DMS114 treated with DMSO at 0.1 percent for 48 hours (cell line): ENCODE measurements around the gene CBLL2.
"Not testable (repeated sequence)": the region's sequence is repeated elsewhere in the genome, so short reads cannot be mapped to it uniquely, and the experiment has no call there.

Source experiments
- DNase-seq: peaks from one replicate; lab custom pipeline; 2025; ENCODE audit not compliant: unreplicated experiment; lab: John Stamatoyannopoulos, UW

Gene CBLL2, protein sequence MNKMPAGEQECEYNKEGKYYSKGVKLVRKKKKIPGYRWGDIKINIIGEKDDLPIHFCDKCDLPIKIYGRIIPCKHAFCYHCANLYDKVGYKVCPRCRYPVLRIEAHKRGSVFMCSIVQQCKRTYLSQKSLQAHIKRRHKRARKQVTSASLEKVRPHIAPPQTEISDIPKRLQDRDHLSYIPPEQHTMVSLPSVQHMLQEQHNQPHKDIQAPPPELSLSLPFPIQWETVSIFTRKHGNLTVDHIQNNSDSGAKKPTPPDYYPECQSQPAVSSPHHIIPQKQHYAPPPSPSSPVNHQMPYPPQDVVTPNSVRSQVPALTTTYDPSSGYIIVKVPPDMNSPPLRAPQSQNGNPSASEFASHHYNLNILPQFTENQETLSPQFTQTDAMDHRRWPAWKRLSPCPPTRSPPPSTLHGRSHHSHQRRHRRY

DNA sequence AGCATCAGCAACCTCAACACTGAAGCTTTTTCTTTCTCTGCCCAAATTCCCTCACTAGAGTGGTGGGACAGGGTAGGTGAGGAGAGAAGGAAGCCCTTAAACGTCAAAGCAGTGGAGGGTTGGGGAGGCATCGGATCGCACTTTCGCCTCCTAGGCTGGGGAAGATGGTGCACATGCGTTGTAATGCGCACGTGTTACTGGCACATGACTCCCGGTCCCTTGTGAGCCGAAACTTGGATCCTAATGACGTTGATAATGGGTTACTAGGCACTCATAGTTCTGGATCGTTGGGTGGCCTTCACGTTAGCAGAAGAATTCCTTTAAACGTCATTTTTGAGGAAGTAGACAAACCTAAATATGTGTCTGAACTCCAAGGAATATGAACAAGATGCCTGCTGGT, at the start of gene CBLL2:
CBLL2 (plus strand) TSS at position 301 of the 400 bp plus-strand sequence; CDS start at position 380, 79 bp downstream.
- DNase-seq: no peak

DNA sequence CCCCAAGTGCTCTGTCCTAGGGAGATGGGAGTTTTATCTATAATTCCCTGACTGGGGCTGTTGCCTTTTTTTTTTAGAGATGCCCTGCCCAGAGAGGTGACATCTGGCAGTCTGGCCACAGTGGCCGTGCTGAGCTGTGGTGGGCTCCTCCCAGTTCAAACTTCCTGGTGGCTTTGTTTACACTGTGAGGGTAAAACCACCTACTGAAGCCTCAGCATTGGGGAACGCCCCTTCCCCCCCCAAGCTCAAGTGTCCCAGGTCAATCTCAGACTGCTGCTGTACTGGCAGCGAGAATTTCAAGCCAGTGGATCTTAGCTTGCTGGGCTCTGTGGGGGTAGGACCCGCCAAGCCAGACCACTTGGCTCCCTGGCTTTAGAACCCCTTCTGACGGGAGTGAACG, 38.3 kb upstream of the CBLL2 start:
- DNase-seq: no peak

DNA sequence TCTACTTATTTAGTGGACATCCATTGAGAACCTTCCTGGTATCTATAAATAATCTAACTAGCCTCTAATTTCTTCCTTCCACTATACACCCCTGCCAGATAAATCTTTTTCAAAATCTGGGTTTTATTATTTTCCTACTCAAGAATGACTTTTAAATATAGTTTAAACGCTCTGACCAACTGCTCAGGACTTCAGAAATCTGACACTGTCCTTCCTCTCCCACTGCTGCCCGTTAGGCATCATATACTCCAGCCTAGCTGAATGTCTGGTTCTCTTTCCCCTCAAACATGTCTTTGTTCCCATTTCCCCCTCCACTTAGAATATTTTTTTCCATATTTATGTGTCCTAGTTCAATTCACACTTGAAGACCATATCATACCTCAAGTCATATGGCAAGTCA, 35.2 kb upstream of the CBLL2 start:
- no peak for DNase-seq

DNA sequence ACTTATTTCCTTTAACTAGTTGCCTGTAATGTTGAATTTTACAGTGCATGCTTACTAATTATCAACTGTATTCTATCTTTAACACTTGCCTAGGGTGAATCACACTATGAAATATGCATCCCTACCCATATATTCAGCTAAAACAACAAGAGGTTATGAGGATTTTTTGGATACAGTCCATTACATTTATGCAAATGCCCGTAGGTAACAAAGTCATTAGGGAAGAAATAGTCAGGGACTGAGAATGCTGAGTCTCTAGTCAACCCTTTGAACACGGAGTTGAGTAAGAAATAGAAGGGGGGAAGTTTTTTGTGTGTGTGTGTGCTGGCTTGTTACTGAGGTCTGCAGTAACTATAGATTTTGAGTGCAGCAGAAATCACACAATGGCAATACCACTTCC, 26.1 kb upstream of the CBLL2 start:
- no peak for DNase-seq

DNA sequence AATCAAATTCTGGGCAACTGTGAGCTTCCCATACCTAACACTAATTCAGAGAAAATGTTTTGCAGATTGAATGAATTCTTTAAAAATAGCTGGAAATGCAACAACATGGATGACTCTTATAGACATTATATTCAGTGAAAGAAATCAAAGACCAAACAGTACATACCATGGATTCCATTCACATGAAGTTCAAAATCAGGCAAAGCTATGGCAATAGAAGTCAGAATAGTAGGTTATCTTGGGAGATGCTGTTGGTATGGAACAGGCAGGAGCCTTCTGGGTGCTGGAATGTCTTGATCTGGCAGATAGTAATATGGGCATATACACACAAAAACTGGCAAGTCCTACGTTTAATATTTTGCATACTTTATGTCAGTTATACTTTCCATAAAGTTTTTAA, 25.5 kb upstream of the CBLL2 start:
- DNase-seq: no peak

DNA sequence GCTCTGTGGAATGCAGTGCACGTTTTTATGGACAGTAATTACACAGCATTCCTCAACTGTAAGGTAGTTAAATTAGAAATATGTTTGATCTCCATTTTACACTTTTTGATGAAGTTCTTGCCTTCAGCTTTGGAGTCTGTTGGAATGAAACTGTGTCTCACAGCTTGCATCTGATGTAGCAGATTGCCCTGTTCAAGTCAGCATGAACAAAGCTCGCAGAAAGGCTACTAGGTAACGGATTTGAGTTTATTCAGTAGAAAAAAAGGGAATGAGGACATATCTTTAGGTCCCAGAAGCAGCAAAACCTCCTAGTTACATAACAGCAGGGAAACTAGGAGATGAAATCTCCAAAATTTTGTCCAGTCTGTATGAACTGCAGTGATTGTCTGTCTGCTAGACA, 24.3 kb upstream of the CBLL2 start:
- no peak for DNase-seq

DNA sequence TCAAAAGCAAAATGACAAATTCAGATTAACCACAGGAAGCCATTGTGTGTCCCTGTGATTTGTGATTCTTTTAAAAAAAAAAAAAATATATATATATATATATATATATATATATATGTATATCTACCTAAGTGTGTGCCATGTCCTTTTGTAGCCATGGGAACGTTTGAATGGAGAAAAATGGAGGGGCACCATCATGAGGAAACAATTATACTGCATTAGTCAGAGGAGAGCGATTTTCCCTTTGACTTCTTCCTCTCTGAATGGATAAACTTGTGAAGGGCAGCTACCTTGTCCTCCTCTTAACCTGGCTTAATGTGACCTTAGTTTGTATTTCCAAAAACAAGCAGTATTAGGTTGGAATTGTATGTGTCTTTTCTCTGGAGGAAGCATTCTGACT, 23.3 kb upstream of the CBLL2 start:
- DNase-seq: no peak

DNA sequence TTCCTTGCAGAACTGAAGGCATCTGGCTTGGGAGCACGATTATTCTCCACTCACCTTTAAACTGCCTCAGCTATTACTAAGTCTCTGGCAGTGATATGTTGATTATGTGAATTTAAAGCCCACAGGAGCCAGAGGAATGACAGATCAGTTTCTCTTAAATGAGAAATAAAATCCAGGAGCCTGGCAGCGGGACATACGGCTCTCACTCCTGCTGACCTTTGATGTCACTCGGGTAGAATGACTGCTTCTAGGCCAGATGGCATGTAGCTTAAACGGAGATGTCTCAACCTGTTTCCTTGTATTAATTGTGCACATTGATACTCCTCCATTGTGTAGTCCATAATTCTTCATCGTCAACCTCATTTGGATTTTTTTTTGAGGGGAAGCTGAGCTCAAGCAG, 4.0 kb upstream of the CBLL2 start:
- no peak for DNase-seq

DNA sequence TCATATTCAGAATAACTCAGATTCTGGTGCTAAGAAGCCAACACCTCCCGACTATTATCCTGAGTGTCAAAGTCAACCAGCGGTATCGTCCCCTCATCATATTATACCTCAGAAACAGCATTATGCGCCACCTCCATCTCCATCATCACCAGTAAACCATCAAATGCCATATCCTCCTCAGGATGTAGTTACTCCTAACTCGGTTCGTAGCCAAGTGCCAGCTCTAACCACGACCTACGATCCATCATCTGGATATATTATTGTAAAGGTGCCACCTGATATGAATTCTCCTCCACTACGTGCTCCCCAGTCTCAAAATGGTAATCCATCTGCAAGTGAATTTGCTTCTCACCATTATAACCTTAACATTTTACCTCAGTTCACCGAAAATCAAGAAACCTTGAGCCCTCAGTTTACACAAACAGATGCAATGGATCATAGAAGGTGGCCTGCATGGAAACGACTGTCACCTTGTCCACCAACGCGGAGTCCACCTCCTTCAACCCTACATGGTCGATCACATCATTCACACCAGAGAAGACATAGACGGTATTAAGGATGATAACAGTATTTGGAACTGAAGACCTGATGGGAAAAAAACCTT, 1.1 kb downstream of the CBLL2 start:
- DNase-seq: no peak

DNA sequence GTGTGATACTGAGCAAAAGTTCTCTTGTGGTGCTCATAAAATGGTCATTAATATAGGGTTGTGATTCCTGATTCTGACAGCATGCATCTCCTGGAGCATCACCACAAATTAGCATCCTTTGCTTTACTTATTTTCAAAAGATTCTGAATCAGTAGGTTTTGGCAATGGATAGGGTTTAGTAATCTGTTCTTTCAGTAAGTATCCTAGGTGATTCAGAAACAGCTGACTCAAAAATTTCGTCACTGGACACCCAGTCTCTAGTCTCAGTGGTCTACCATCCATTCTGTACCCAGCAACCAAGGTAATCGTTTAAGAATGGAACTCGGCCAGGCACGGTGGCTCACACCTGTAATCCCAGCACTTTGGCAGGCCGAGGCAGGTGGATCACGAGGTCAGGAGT, 4.1 kb downstream of the CBLL2 start:
- no peak for DNase-seq

DNA sequence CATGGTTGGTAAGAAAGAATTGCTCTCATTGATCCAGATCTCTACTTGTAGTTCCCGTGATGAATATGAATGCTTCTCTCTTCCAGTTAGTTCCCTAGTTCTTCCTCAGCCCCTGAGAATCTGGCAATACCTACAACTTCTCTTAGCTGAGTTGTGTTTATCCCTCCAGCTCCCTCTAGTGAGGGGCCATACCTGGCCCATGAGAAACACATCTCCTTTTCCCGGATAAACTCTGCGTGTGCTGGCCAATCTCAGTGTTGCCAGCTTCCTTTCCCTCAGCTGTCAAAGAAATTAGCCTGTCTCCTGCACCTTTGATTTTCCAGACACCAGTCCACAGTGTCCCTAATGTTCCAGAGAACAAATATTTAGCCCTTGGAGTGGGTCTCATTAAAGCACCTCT, 5.7 kb downstream of the CBLL2 start:
- no peak for DNase-seq

DNA sequence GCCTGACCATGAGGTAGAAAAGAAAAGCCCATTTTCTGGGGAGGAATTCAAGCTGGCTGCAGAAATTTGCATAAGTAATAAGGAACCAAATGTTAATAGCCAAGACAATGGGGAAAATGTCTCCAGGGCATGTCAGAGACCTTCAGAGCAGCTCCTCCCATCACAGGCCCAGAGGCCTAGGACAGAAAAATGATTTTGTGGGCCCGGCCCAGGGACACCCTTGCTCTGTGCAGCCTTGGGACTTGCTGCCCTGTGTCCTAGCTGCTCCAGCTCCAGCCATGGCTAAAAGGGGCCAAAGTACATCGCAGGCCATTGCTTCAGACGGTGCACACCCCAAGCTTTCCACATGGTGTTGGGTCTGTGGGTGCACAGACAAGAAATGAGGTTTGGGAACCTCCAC, 16.5 kb downstream of the CBLL2 start:
- DNase-seq: not testable (repeated sequence)

DNA sequence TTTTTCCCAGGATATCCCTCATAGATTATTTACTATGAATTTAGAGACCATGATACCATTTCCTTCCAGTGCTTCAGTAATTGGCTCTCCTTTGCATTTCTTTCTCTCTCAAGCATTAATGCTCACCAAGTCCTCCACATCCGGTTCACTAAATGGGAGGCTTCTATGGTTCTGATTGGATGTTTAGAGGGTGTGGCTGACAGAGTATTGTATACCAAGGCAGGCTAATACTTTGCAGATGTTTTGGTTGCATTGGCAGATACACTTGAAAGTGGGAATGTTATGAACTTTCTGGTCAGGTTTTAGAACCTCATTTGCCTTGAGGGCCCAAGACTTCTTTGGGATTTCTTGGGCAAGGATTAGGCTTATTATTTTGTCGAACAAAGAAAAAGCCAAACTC, 24.2 kb downstream of the CBLL2 start:
- DNase-seq: no peak

DNA sequence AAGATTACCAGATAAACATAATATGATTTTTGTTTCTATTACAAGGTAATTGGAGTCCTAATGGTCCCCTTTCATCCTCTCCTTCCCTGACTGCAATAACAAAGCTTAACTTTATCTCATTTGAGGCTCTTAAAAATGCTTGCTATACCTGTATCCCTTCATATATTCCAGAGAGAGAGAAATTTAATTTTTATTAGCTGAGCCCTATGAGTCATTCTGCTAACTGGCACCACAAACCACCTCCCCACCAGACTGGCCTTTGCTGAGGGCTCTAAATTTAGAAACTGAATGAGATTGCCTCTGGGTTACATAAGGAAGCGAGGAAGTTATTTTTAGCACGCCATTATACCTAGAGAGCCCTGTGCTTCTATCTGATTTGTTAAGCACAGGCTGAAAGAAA, 27.4 kb downstream of the CBLL2 start:
- DNase-seq: no peak

DNA sequence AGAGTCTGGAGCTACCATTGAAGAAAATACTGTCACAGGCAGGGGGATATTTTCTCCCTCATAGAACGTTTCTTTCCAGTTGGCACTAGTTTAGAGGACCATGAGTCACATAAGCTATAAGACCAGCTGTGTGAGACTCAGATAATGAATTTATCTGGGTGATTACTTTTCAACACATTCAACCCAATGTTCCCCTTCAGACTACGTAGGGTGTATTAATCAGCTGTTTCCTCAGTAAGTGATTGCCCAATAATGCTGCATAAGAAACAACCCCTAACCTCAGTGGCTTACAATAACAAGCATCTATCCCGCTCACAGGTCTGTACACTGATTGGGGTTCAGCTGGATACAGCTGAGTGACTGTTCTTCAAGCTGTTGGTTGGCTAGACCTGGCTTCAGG, 38.1 kb downstream of the CBLL2 start:
- DNase-seq: no peak

DNA sequence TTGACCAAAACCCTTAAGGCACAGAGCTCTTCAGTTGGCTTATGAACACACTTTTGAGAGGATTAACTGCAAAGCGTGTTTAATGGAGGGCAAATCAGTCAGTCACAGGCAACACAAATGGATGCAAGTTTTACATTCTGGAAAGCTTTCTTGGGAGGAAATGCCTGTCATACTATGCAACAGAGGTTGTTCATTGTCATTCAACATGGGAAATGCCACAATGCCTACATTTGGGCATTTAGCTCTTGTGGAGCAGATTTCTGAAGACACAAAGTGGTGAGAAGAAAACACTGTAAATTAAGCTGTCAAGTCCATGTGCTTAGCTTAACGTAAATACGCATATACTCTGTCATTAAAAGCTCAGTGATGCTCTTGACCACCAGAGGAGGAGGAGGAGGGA, 41.1 kb downstream of the CBLL2 start:
- no peak for DNase-seq

DNA sequence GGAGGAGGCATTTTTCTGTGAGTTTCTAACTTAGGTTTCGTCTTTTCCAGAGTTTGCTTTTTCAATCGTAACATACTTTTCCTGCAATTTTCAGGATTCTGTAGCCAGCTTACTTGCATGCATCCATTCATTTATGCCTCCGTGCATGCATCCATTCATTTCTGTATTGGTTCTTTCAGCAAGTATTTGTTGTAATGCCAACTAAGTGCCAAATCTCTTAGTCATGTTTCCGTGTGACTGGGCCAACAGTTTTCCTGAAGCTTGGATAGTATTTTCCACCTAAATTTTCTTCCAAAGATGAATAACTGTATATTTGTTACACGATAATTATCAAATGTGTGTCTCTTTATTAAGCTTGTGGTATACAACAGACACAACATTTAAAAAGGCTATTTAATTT, 41.5 kb downstream of the CBLL2 start:
- DNase-seq: no peak

DNA sequence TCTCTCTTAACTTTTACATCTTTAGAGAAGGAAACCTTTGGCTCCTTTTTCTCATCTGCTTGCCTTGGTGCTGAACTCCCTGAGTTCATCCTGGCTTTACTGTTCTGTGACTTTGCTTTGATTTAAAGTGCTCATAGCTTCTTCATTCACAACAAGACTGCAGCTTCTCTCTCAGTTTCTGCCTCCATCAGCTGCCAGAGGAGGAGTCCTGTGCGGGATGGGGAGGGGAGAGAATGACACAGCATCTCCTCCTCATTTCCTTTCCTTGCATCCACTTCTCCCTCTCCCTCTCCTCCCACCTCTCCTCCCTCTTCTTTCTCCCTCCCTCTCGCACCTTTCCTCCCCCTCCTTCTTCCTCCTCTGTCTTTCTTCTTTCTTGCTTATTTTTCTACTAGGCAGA, 42.0 kb downstream of the CBLL2 start:
- DNase-seq: no peak

DNA sequence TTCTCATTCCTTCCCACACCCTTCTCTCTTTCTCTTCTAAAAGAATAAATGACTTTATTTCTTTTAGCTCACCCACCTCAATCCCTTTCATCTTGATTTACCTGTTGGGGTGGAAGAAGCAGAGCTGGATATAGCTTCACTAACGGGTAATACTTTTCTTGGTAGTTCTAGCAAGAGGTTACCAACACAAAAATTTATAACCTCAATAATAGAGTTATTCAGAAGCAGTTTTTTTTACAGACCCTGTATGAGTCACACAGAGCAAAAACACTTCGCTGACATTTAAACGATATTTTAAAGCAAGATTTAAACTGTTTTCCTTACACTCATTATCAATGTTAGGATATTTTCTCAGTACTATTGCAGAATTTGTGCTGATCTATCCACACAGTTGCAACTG, 42.4 kb downstream of the CBLL2 start:
- DNase-seq: no peak

DNA sequence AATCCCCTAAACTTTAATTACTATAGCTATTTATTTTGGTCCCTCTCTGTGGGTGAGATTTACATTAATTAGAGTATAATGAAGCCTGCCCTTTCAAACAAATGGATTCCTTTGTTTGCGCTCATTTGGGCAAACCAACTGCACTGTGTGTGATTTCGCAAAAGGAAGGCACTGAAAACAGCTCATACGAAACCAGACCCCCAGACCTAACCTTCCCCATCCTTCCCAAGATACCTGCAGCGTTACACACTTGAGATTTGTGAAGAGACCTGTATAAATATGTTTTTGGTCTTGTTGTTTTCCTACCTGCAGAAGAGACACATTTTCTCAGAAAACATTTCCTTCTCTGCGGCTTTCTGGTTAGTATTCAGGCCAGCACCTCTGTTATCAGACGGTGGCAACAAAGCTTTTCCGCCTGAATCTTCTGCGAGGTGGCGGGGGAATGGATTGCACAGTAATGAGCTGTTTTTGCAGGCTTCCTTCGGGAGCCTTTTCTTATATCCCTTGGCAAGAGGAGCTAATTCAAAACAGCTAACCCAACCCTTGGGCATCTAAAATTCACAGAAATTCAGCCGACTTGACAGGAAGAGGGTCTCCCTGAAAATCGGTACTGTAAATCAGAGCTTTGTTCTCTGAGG, 47.6 kb downstream of the CBLL2 start:
- no peak for DNase-seq

DNA sequence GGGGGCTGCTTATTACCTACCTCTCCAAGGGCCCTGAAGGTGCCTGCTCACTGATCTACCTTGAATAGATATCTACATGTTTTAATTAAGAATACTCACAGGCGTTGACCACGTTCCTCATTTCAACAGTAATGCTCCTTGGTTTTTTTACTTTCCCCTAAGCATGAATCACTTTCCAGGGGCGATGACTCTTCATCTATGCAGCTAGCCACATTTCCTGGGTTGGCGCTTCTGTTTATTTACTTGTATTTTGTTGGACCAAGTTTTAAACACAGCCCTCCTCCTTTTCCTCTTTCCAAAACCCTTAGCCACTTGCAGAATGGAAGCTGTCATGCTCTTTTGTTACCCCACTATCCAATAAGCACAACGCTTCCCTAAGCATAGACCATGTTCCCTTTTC, 50.8 kb downstream of the CBLL2 start:
- DNase-seq: no peak
